K562 (cell line): Measurements from ENCODE around the gene ZCCHC9. TPM values are rescaled to one million over a fixed set of nuclear protein-coding genes. Genes with fewer than 3 reads are reported as not detected.

Source experiments
- ATAC-seq: fragments of 200-7000 bp; cut with Tn5 transposase; 3 replicates; pipeline ENCODE4 v1.9.1; 2020; ENCODE audit warnings: moderate library complexity
- BruUV-seq: library from RNA; stranded (reverse); fragments of 400-500 nt; replicated peaks from 2 replicates; lab custom pipeline; 2021; lab: Mats Ljungman, UMichigan
- CTCF ChIA-PET: fragments of 300-600 bp; formaldehyde crosslinking; extraction: SDS; loops from one replicate; lab custom pipeline; 2021; ENCODE audit warnings: low intra/inter-chr PET ratio; lab: Yijun Ruan, JAX
- POLR2A ChIA-PET: fragments of 300-600, 350-650 bp; sonication (Branson Sonifier 250); formaldehyde crosslinking; extraction: SDS; loops from one replicate; lab custom pipeline; 2021; ENCODE audit warnings: antibody characterized with exemption, inconsistent platforms; lab: Yijun Ruan, JAX
- DNase-seq, 4 experiments: peaks; one replicate each; pipeline versions ENCODE4 v3.0.0 to v3.0.0-alpha.2; 2011 to 2018; ENCODE audit warnings: low spot score in 3 of 4, mixed read lengths in 3 of 4; ENCODE audit errors: extremely low read depth in 1 of 4
- FAIRE-seq: peaks from 2 replicates; lab custom pipeline; 2011; peaks lifted over from hg19 to GRCh38; lab: Jason Lieb, UNC
- H2AFZ ChIP-seq: 2 replicates; pipeline ENCODE4 v1.6.0; 2011; ENCODE audit warnings: low read depth, low read length, control low read depth, inconsistent platforms
- H3K27ac ChIP-seq: fragments of 200-600 bp; 3 replicates; pipeline ENCODE4 v1.8.0; 2011; ENCODE audit warnings: low read depth, mild to moderate bottlenecking, control low read depth, inconsistent platforms, low read length, moderate library complexity, mixed read lengths; ENCODE audit errors: extremely low read depth
- H3K27me3 ChIP-seq, 2 experiments: fragments of 300-600 bp in 1 of 2; 2 replicates in 1 of 2; 3 replicates in 1 of 2; pipeline versions ENCODE4 v1.6.0 to v1.8.0; 2011; ENCODE audit warnings: inconsistent platforms in 2 of 2, low read length in 2 of 2, mild to moderate bottlenecking in 1 of 2, mixed read lengths in 1 of 2, moderate library complexity in 1 of 2; ENCODE audit not compliant: control insufficient read depth in 2 of 2, insufficient read depth in 2 of 2
- H3K36me3 ChIP-seq: fragments of 300-600 bp; 3 replicates; pipeline ENCODE4 v1.8.0; 2011; ENCODE audit warnings: mild to moderate bottlenecking, low read length, inconsistent platforms; ENCODE audit not compliant: control insufficient read depth, insufficient read depth
- H3K4me1 ChIP-seq, 2 experiments: fragments of 200-600 bp in 1 of 2; replicated peaks in 1 of 2; 2 replicates in 1 of 2; 3 replicates in 1 of 2; pipeline versions ENCODE4 v1.5.1 to v1.8.0; 2011; ENCODE audit warnings: inconsistent platforms in 2 of 2, low read length in 2 of 2, mild to moderate bottlenecking in 1 of 2, mixed read lengths in 1 of 2, moderate library complexity in 1 of 2; ENCODE audit not compliant: control insufficient read depth in 2 of 2, insufficient read depth in 2 of 2
- H3K4me2 ChIP-seq: 2 replicates; pipeline ENCODE4 v1.6.1; 2011; ENCODE audit warnings: low read length, control low read depth, inconsistent platforms, mixed read lengths; ENCODE audit not compliant: insufficient read depth
- H3K4me3 ChIP-seq: fragments of 200-600 bp; sonication (generic), shearing (Covaris generic); 2 replicates; pipeline ENCODE4 v1.5.1; 2016; ENCODE audit warnings: control low read depth, inconsistent platforms
- H3K79me2 ChIP-seq: fragments of 200-600 bp; 3 replicates; pipeline ENCODE4 v1.8.0; 2011; ENCODE audit warnings: low read length, inconsistent platforms; ENCODE audit not compliant: control insufficient read depth, insufficient read depth
- H3K9ac ChIP-seq, 2 experiments: 2 replicates each; pipeline versions ENCODE4 v1.6.0 to v1.6.1; 2011; ENCODE audit warnings: low read depth in 2 of 2, low read length in 2 of 2, control low read depth in 1 of 2, inconsistent platforms in 1 of 2, mild to moderate bottlenecking in 1 of 2, mixed read lengths in 1 of 2; ENCODE audit not compliant: insufficient read depth in 1 of 2
- H3K9me1 ChIP-seq: one replicate; pipeline ENCODE4 v1.6.0; 2011; ENCODE audit warnings: inconsistent platforms, mild to moderate bottlenecking, low read length, moderate library complexity; ENCODE audit not compliant: control insufficient read depth, insufficient read depth
- H3K9me3 ChIP-seq: replicated peaks from 2 replicates; pipeline ENCODE4 v1.5.1; 2011; ENCODE audit warnings: low read depth, low read length, inconsistent platforms; ENCODE audit not compliant: control insufficient read depth, insufficient read depth
- H4K20me1 ChIP-seq: replicated peaks from 2 replicates; pipeline ENCODE4 v1.6.1; 2011; ENCODE audit warnings: low read length, inconsistent platforms, mixed read lengths; ENCODE audit not compliant: control insufficient read depth, insufficient read depth
- ATF6 ChIP-seq: sonication (generic); formaldehyde crosslinking; IDR thresholded peaks from 2 replicates; pipeline ENCODE4 v1.4.0; 2020; ENCODE audit warnings: mild to moderate bottlenecking, missing genetic modification reagents
- CBFA2T3 ChIP-seq: fragments of 450-650 bp; IDR thresholded peaks from 2 replicates; pipeline ENCODE4 v1.6.1; 2017
- CHAMP1 ChIP-seq: fragments of 450-650 bp; IDR thresholded peaks from 2 replicates; pipeline ENCODE4 v1.6.1; 2016; ENCODE audit warnings: mild to moderate bottlenecking
- MXI1 ChIP-seq: IDR thresholded peaks from 2 replicates; pipeline ENCODE4 v1.6.1; 2011; ENCODE audit warnings: low read depth, mild to moderate bottlenecking, improper control_type of control experiment, low read length
- NR0B1 ChIP-seq: fragments of 450-650 bp; IDR thresholded peaks from one replicate; pipeline ENCODE4 v1.6.1; 2018; ENCODE audit warnings: mild to moderate bottlenecking, moderate library complexity; ENCODE audit not compliant: partially characterized antibody
- POLR2A ChIP-seq: fragments of 450-650 bp; conservative IDR thresholded peaks from 2 replicates; pipeline ENCODE4 v1.6.1; 2016
- POU5F1 ChIP-seq: fragments of 150-350 bp; IDR thresholded peaks from 2 replicates; pipeline ENCODE4 v1.6.1; 2014; ENCODE audit warnings: borderline replicate concordance, low read length, low read depth, mild to moderate bottlenecking; ENCODE audit not compliant: partially characterized antibody
- PPARD ChIP-seq: fragments of 250-450 bp; sonication (Bioruptor Pico); IDR thresholded peaks from 2 replicates; pipeline ENCODE4 v1.8.0; 2022; ENCODE audit warnings: inconsistent platforms, mild to moderate bottlenecking, moderate library complexity
- RBM17 ChIP-seq: fragments of 200-400 bp; formaldehyde crosslinking; IDR thresholded peaks from 2 replicates; pipeline ENCODE4 v1.6.1; 2017; ENCODE audit warnings: low read depth, mild to moderate bottlenecking, low read length, borderline replicate concordance
- RBM34 ChIP-seq: fragments of 200-400 bp; formaldehyde crosslinking; IDR thresholded peaks from 2 replicates; pipeline ENCODE4 v1.6.1; 2018; ENCODE audit warnings: low read length, borderline replicate concordance; ENCODE audit not compliant: insufficient read depth
- RNF2 ChIP-seq: sonication (generic); IDR thresholded peaks from 2 replicates; pipeline ENCODE4 v1.6.1; 2016
- STAG1 ChIP-seq: sonication (generic); formaldehyde crosslinking; IDR thresholded peaks from 2 replicates; pipeline ENCODE4 v1.5.0; 2020; ENCODE audit warnings: missing genetic modification reagents, borderline replicate concordance
- STAT5B ChIP-seq: fragments of 250-450 bp; sonication (Bioruptor Pico); IDR thresholded peaks from 2 replicates; pipeline ENCODE4 v1.8.0; 2021; ENCODE audit warnings: mild to moderate bottlenecking, inconsistent platforms
- XRCC3 ChIP-seq: fragments of 450-650 bp; IDR thresholded peaks from 2 replicates; pipeline ENCODE4 v1.6.1; 2017; ENCODE audit warnings: mild to moderate bottlenecking, moderate library complexity
- ZNF140 ChIP-seq: fragments of 250-450 bp; sonication (Bioruptor Pico); IDR thresholded peaks from 2 replicates; pipeline ENCODE4 v1.8.0; 2021; ENCODE audit warnings: moderate library complexity, mild to moderate bottlenecking, inconsistent platforms
- ZNF217 ChIP-seq: sonication (generic); formaldehyde crosslinking; IDR thresholded peaks from 2 replicates; pipeline ENCODE4 v1.8.0; 2022; ENCODE audit warnings: mild to moderate bottlenecking, missing genetic modification reagents
- ZNF431 ChIP-seq: sonication (generic); formaldehyde crosslinking; IDR thresholded peaks from 2 replicates; pipeline ENCODE4 v1.8.0; 2022; ENCODE audit warnings: mild to moderate bottlenecking, missing genetic modification reagents
- ZNF445 ChIP-seq: fragments of 250-450 bp; sonication (Bioruptor Pico); IDR thresholded peaks from 2 replicates; pipeline ENCODE4 v1.4.0; 2020; ENCODE audit warnings: low read depth, mild to moderate bottlenecking, moderate library complexity
- ZNF586 ChIP-seq: fragments of 450-650 bp; formaldehyde crosslinking; conservative IDR thresholded peaks from 2 replicates; pipeline ENCODE4 v1.4.0; 2020; ENCODE audit warnings: mild to moderate bottlenecking, moderate library complexity
- WGBS: fragments of 100-300 bp; shearing (Covaris generic); methylation state at CpG from one replicate; pipeline ENCODE4 v1.1.6; 2016; ENCODE audit warnings: low coverage, mixed read lengths; ENCODE audit not compliant: insufficient coverage; ENCODE audit errors: missing lambda C conversion rate; 5-methylcytosine and 5-hydroxymethylcytosine counted together
- in situ Hi-C: fragments of 300-500 bp; cut with MboI; formaldehyde crosslinking; loops from 4 replicates; pipeline ENCODE4 v1.15.0; 2018; ENCODE audit warnings: inconsistent platforms, mixed read lengths
- intact Hi-C: fragments of 100-400 bp; cut with micrococcal nuclease; formaldehyde crosslinking; loops from 2 replicates; pipeline ENCODE4 v1.14.2; 2022
- polyA plus RNA-seq, 8 experiments: library from polyadenylated mRNA; depleted of rRNA in 4 of 8; stranded (reverse) in 5 of 8; unstranded in 3 of 8; fragments of >200 nt; fragmentation: Nextera tagmentation in 2 of 8; fragmentation: Illumina TruSeq in 1 of 8; extraction: Ambion mirVana in 2 of 8; extraction: Trizol in 1 of 8; gene quantifications; 2 replicates each; pipeline versions ENCODE4 v1.2.1 to v1.2.3, GENCODE V29; 2011 to 2014; ENCODE audit warnings: inconsistent platforms in 1 of 8, missing spikeins in 1 of 8
- total RNA-seq, 7 experiments: library from RNA; depleted of rRNA in 6 of 7; stranded (reverse); fragments of >200 nt in 6 of 7; fragmentation: Illumina TruSeq in 2 of 7; extraction: Trizol in 2 of 7; gene quantifications; 2 replicates each; pipeline versions ENCODE4 v1.2.1 to v1.2.3, GENCODE V29; 2011 to 2021; ENCODE audit warnings: low replicate concordance in 1 of 7

The ZCCHC9 gene
- total and polyA plus RNA-seq, 9 of the 15 experiments (the other 6 are each of a cell fraction or from before 2014, with no cell fraction given) = 40.3 to 95.3 (median 59.9) TPM

- H2AFZ ChIP-seq = no peak overlapping the region
- no TSS peak for BruUV-seq
- no peak overlapping the region for H3K9ac ChIP-seq
- ATAC-seq (no peak), DNase-seq (no peak), FAIRE-seq (no peak)
- TF ChIP-seq ZNF586 (CRISPR knock-in tag) = no peak
- no peak for TF ChIP-seq ZNF217 (CRISPR knock-in tag)
- no peak for TF ChIP-seq CBFA2T3
- TF ChIP-seq XRCC3 = no peak
- no peak for TF ChIP-seq PPARD
- TF ChIP-seq POU5F1 = no peak
- TF ChIP-seq POLR2A = no peak
- no peak for TF ChIP-seq ZNF431 (CRISPR knock-in tag)
- TF ChIP-seq STAT5B (CRISPR knock-in tag) = no peak
- TF ChIP-seq RBM17 = no peak
- no peak for TF ChIP-seq MXI1
- TF ChIP-seq ZNF445 = no peak
- TF ChIP-seq RNF2 = no peak
- no peak for TF ChIP-seq CHAMP1
- TF ChIP-seq NR0B1 = no peak
- no peak for TF ChIP-seq RBM34
- no peak for TF ChIP-seq STAG1 (CRISPR knock-in tag)
- no peak for TF ChIP-seq ATF6 (CRISPR knock-in tag)
- TF ChIP-seq ZNF140 (CRISPR knock-in tag) = no peak
- H3K4me1 ChIP-seq = no peaks in the 10 kb centered on the region; a peak in 1 of 5 replicates
- ChIA-PET POLR2A (no interaction called here), CTCF (no interaction called here)
- in situ Hi-C loops (no loop called here), intact Hi-C loops (no loop called here)
- H3K79me2 ChIP-seq = no peaks in the 10 kb centered on the region
- H3K4me3 ChIP-seq = no peak overlapping the region
- no peaks in the 10 kb centered on the region for H3K27me3 ChIP-seq
- no peaks in the 10 kb centered on the region for H3K9me1 ChIP-seq
- no peak overlapping the region for H3K4me2 ChIP-seq
- H4K20me1 ChIP-seq = no peaks in the 10 kb centered on the region
- H3K9me3 ChIP-seq = no peaks in the 10 kb centered on the region
- 76% methylated on average over 1 of the region's 1 CpG for WGBS
- H3K36me3 ChIP-seq = no peaks in the 10 kb centered on the region
- no peak overlapping the region for H3K27ac ChIP-seq
These were observed 17.4 kb upstream of the ZCCHC9 start for GRCh38 chr5:81283976-81284375.
